Neural progenitor cell (in vitro differentiated cells): ENCODE measurements around the gene TRIM43. TPM values are rescaled to one million over a fixed set of nuclear protein-coding genes. Genes with fewer than 3 reads are reported as not detected.
"Not testable (repeated sequence)": the region's sequence is repeated elsewhere in the genome, so short reads cannot be mapped to it uniquely, and the experiment has no call there.

ENCODE experiments used
- DNase-seq: peaks from one replicate; pipeline ENCODE4 v3.0.0-alpha.2; 2016; ENCODE audit warnings: low spot score
- H2AFZ ChIP-seq: fragments of 200-600 bp; sonication (generic); replicated peaks from 2 replicates; pipeline ENCODE4 v1.6.1; 2016; ENCODE audit warnings: antibody characterized with exemption
- H3F3A ChIP-seq: fragments of 200-600 bp; sonication (generic); 2 replicates; pipeline ENCODE4 v1.6.1; 2016; ENCODE audit warnings: antibody characterized with exemption, low read depth
- H3K27ac ChIP-seq: fragments of 200-600 bp; sonication (generic); 2 replicates; pipeline ENCODE4 v1.5.1; 2016; ENCODE audit warnings: mild to moderate bottlenecking
- H3K27me3 ChIP-seq: fragments of 200-600 bp; sonication (generic); 2 replicates; pipeline ENCODE4 v1.6.1; 2016; ENCODE audit warnings: mild to moderate bottlenecking, moderate library complexity
- H3K36me3 ChIP-seq: fragments of 200-600 bp; sonication (generic); 2 replicates; pipeline ENCODE4 v1.5.1; 2016
- H3K4me1 ChIP-seq: fragments of 200-600 bp; sonication (generic); 2 replicates; pipeline ENCODE4 v1.6.1; 2016; ENCODE audit warnings: mixed run types
- H3K4me2 ChIP-seq: fragments of 200-600 bp; sonication (generic); 2 replicates; pipeline ENCODE4 v1.6.1; 2016
- H3K4me3 ChIP-seq: fragments of 200-600 bp; sonication (generic); 2 replicates; pipeline ENCODE4 v1.5.1; 2016
- H3K79me2 ChIP-seq: fragments of 200-600 bp; sonication (generic); 2 replicates; pipeline ENCODE4 v1.6.1; 2016; ENCODE audit warnings: low read depth
- H3K9ac ChIP-seq: fragments of 200-600 bp; sonication (generic); 2 replicates; pipeline ENCODE4 v1.6.1; 2016
- H3K9me3 ChIP-seq: fragments of 200-600 bp; sonication (generic); 2 replicates; pipeline ENCODE4 v1.5.1; 2016; ENCODE audit warnings: low read depth
- H4K20me1 ChIP-seq: fragments of 200-600 bp; sonication (generic); 2 replicates; pipeline ENCODE4 v1.6.1; 2016; ENCODE audit warnings: low read depth
- H3K27ac Mint-ChIP-seq: 3 replicates; pipeline ENCODE4 v1.8.0; 2021; ENCODE audit warnings: mixed read lengths
- H3K27me3 Mint-ChIP-seq: 2 replicates; pipeline ENCODE4 v1.8.0; 2022; ENCODE audit warnings: low read depth, mild to moderate bottlenecking, inconsistent platforms, moderate library complexity, mixed read lengths; ENCODE audit not compliant: insufficient read depth
- H3K36me3 Mint-ChIP-seq: 3 replicates; pipeline ENCODE4 v1.8.0; 2021; ENCODE audit warnings: mixed read lengths
- H3K4me1 Mint-ChIP-seq: 3 replicates; pipeline ENCODE4 v1.8.0; 2021; ENCODE audit warnings: mixed read lengths
- H3K4me3 Mint-ChIP-seq: 3 replicates; pipeline ENCODE4 v1.8.0; 2021; ENCODE audit warnings: mild to moderate bottlenecking, moderate library complexity, mixed read lengths
- H3K9me3 Mint-ChIP-seq: 3 replicates; pipeline ENCODE4 v1.8.0; 2020; ENCODE audit warnings: mixed read lengths
- total RNA-seq: library from RNA; depleted of rRNA; stranded (reverse); fragments of >200 nt; gene quantifications from 2 replicates; pipeline ENCODE4 v1.2.3, GENCODE V29; 2015; ENCODE audit warnings: low replicate concordance

The TRIM43 gene
- total RNA-seq, 1 donor from 2014 or later, result not detected

DNA sequence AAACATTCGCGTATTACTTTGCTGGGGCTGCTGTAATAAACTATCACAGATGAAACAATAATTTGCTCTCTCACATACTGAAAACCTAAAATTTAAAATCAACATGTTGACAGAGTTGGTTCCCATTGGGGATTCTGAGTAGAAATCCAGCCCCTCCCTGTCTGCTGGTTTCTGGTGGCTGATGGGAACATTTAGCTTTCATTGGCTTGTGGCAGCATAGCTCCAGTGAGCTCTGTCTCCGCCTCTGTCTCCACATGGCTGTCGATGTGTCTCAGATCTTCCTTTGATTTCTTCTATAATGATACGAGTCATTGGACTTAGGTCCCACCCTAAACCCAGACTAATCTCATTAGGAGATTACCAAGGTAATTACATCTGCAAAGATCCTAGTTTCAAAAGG lies 30.9 kb downstream of the TRIM43 start:
- H3K4me1 ChIP-seq, H3K9me3 ChIP-seq, H3K27me3 Mint-ChIP-seq: not testable (repeated sequence)

GRCh38 chr2:95630987-95631386 lies 39.2 kb downstream of the TRIM43 start:
- H3K9me3 Mint-ChIP-seq, H3K36me3 Mint-ChIP-seq, H3K4me1 Mint-ChIP-seq, H3K4me2 ChIP-seq, H3K27me3 Mint-ChIP-seq, H3K4me3 ChIP-seq, H3K79me2 ChIP-seq, H3F3A ChIP-seq, H3K9ac ChIP-seq, H4K20me1 ChIP-seq, H3K4me1 ChIP-seq, DNase-seq, H3K9me3 ChIP-seq, H3K27ac ChIP-seq, H3K36me3 ChIP-seq, H3K27ac Mint-ChIP-seq, H2AFZ ChIP-seq, H3K4me3 Mint-ChIP-seq, H3K27me3 ChIP-seq: not testable (repeated sequence)

More for the DNA sequence above, 30.9 kb downstream of the TRIM43 start:
- not testable (repeated sequence) for H3K79me2 ChIP-seq, H3K36me3 ChIP-seq, H3F3A ChIP-seq, H3K4me3 Mint-ChIP-seq, H3K27me3 ChIP-seq, H3K27ac Mint-ChIP-seq, H3K36me3 Mint-ChIP-seq, H3K4me2 ChIP-seq, H3K4me3 ChIP-seq, H3K27ac ChIP-seq, H3K9ac ChIP-seq, H4K20me1 ChIP-seq, H2AFZ ChIP-seq, H3K9me3 Mint-ChIP-seq, H3K4me1 Mint-ChIP-seq, DNase-seq

- H3K9ac ChIP-seq, H3K36me3 ChIP-seq, H4K20me1 ChIP-seq, H3K4me2 ChIP-seq, H3K79me2 ChIP-seq, H3K27ac Mint-ChIP-seq, H3K27me3 Mint-ChIP-seq, H3K4me1 ChIP-seq, H3K4me1 Mint-ChIP-seq, H3K27ac ChIP-seq, H2AFZ ChIP-seq, H3K9me3 ChIP-seq, H3K36me3 Mint-ChIP-seq, H3K9me3 Mint-ChIP-seq, H3K4me3 Mint-ChIP-seq, H3K4me3 ChIP-seq, H3K27me3 ChIP-seq, H3F3A ChIP-seq, DNase-seq: not testable (repeated sequence)
These were observed 41.9 kb downstream of the TRIM43 start for GRCh38 chr2:95633626-95634259.

DNA sequence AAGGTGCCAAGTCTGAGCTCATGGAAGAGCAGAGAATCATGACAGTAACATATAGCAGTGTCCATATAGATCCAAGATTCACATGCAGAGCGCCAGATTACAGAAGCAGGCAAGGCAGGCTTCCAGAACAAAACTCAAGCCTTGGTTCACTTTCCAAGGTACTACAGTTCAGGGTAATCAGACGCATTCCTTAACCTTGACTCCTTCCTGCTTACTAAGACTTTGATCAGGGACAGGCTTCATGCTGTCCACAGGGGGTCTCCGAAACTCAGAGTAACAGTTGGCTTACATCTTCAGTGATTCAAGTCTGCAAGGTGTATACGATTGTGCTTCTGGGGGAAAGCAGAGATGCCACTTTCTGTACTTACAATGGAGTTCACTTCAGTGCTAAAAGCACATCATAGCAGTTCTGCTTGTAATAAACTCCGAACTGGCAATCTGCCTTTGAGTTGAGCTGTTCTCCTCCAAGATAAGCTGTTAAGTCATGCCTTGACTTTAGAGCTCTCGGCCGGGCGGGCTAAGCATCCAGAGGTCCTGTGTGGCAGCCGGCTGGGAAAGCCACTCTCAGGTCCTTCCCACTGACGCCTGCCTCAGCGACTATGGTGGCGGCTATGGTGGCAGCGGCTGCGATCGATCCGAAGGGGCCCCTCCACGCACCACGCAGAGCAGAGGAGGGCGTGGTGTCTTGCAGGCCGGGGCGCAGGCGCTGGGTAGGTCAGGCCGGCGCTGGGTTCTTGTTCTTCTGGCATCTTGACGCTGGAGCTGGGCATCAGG lies 48.9 kb downstream of the TRIM43 start:
- not testable (repeated sequence) for H3K4me1 Mint-ChIP-seq, H3K9me3 ChIP-seq, H3K36me3 ChIP-seq, H3K27ac Mint-ChIP-seq, H3K4me3 Mint-ChIP-seq, H3K27me3 ChIP-seq, H4K20me1 ChIP-seq, H3K36me3 Mint-ChIP-seq, H2AFZ ChIP-seq, H3K9me3 Mint-ChIP-seq, H3K4me2 ChIP-seq, DNase-seq, H3K27me3 Mint-ChIP-seq, H3F3A ChIP-seq, H3K4me3 ChIP-seq, H3K4me1 ChIP-seq, H3K27ac ChIP-seq, H3K9ac ChIP-seq, H3K79me2 ChIP-seq

DNA sequence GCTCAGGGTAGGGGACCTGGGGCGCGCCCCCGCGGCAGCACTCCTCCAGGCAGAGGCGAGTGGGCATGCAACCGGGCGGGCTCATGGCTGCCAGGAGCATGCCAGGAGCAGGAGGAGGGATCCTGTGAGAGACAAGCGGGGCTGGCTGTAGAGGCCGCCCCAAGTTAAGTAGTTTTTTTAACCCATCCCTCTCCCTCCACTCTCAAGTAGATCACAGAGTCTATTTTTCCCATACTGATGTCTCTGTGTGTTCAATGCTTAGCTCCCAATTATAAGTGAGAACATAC lies 49.4 kb downstream of the TRIM43 start:
- not testable (repeated sequence) for H3K27ac Mint-ChIP-seq, H3K9ac ChIP-seq, H3K4me1 ChIP-seq, H3K4me2 ChIP-seq, H3K27ac ChIP-seq, H2AFZ ChIP-seq, H4K20me1 ChIP-seq, H3K4me3 ChIP-seq, H3K27me3 ChIP-seq, H3K4me1 Mint-ChIP-seq, DNase-seq, H3F3A ChIP-seq, H3K9me3 Mint-ChIP-seq, H3K36me3 Mint-ChIP-seq, H3K4me3 Mint-ChIP-seq, H3K9me3 ChIP-seq, H3K36me3 ChIP-seq, H3K27me3 Mint-ChIP-seq, H3K79me2 ChIP-seq

DNA sequence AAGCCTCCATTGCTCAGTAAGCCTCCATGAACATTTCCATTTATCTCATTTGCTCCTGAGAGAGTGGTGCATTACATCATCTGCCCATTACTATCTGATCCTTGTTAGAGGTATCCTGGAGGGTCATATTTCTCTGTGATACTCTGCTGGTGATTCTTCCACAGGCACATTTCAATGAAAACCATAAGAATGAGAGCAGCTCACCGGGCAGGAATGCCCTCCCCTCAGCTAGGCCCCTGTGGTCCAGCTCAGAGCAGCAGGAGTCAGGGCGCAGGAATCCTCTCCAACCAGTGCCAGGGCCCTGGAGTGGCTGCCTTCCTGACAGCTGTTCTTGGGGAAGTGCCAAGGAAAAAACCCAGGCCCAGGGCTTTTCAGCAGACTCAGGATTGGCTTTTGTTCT lies 50.0 kb downstream of the TRIM43 start:
- not testable (repeated sequence) for H3K27ac ChIP-seq, H3K4me1 ChIP-seq, H2AFZ ChIP-seq, H4K20me1 ChIP-seq, H3K4me1 Mint-ChIP-seq, H3K9ac ChIP-seq, H3K36me3 ChIP-seq, H3K36me3 Mint-ChIP-seq, H3K4me2 ChIP-seq, H3K79me2 ChIP-seq, H3K9me3 Mint-ChIP-seq, H3K9me3 ChIP-seq, H3K27me3 Mint-ChIP-seq, H3K4me3 ChIP-seq, DNase-seq, H3K4me3 Mint-ChIP-seq, H3K27ac Mint-ChIP-seq, H3F3A ChIP-seq, H3K27me3 ChIP-seq

DNA sequence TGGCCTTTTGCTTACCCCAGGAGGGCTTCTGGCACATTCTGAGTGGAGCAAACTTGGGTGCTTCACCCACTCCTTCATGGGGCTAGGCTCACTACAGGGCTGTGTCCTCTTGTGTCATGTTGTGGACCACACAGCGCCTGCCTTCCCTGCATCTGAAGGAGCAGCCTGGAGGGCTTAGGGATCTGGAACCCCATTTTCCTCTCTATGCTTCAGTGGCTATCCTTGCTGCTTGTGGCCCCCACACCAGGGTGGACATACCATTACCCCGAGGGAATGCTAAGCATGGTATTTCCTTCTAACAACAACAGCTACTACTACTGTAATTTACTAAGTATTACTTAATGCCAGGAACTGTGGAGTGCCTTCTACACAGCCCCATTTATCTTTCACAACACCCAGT lies 50.6 kb downstream of the TRIM43 start:
- not testable (repeated sequence) for H3K79me2 ChIP-seq, H3K4me2 ChIP-seq, H3K4me1 ChIP-seq, H3K27ac Mint-ChIP-seq, H3K36me3 ChIP-seq, H2AFZ ChIP-seq, H3K36me3 Mint-ChIP-seq, H3K4me3 ChIP-seq, H3K4me1 Mint-ChIP-seq, H3K9me3 Mint-ChIP-seq, H3K9ac ChIP-seq, DNase-seq, H3K27me3 Mint-ChIP-seq, H3K4me3 Mint-ChIP-seq, H3K27ac ChIP-seq, H3F3A ChIP-seq, H3K9me3 ChIP-seq, H4K20me1 ChIP-seq, H3K27me3 ChIP-seq

- not testable (repeated sequence) for H3K9me3 Mint-ChIP-seq
These were observed 51.1 kb downstream of the TRIM43 start for GRCh38 chr2:95642951-95643350.

More at GRCh38 chr2:95642951-95643350, 51.1 kb downstream of the TRIM43 start:
- DNase-seq, H3K4me1 ChIP-seq, H3K27me3 Mint-ChIP-seq, H3K36me3 Mint-ChIP-seq, H3K27ac Mint-ChIP-seq, H3K9ac ChIP-seq, H3K4me3 ChIP-seq, H3K36me3 ChIP-seq, H3K27me3 ChIP-seq, H3K79me2 ChIP-seq, H3F3A ChIP-seq, H3K4me2 ChIP-seq, H3K4me1 Mint-ChIP-seq, H3K9me3 ChIP-seq, H3K4me3 Mint-ChIP-seq, H4K20me1 ChIP-seq, H2AFZ ChIP-seq, H3K27ac ChIP-seq: not testable (repeated sequence)
